Natural killer cell treated with Interleukin-12 subunit alpha and Interleukin-12 subunit beta and Interleukin-15 and Interleukin-18, amount 100 ng/mL, for 72 hours (primary cell): ENCODE data around the gene RACGAP1. TPM values are rescaled to one million over a fixed set of nuclear protein-coding genes. Genes with fewer than 3 reads are reported as not detected.

ENCODE experiments used
- ATAC-seq, 2 donors: fragments of 150-1000 bp; cut with Tn5 transposase in 1 of 2; sonication (Bioruptor Pico), chemical (Tn5 transposase) in 1 of 2; 2 replicates each; pipeline ENCODE4 v1.10.0; 2021
- DNase-seq: peaks from one replicate; pipeline ENCODE4 v3.0.0; 2022; ENCODE audit warnings: low spot score
- H3K27ac Mint-ChIP-seq, 2 donors: 1 replicate in 1 of 2; 2 replicates in 1 of 2; pipeline ENCODE4 v1.8.0; 2022; ENCODE audit warnings: mixed read lengths in 2 of 2, mild to moderate bottlenecking in 1 of 2, moderate library complexity in 1 of 2
- H3K27me3 Mint-ChIP-seq, 2 donors: 1 replicate in 1 of 2; 2 replicates in 1 of 2; pipeline ENCODE4 v1.8.0; 2022; ENCODE audit warnings: mixed read lengths in 2 of 2
- H3K36me3 Mint-ChIP-seq: one replicate; pipeline ENCODE4 v1.8.0; 2022; ENCODE audit warnings: mixed read lengths
- H3K4me1 Mint-ChIP-seq, 2 donors: 1 replicate in 1 of 2; 2 replicates in 1 of 2; pipeline ENCODE4 v1.8.0; 2022; ENCODE audit warnings: low read depth in 2 of 2, mixed read lengths in 2 of 2, mild to moderate bottlenecking in 1 of 2
- H3K4me3 Mint-ChIP-seq: one replicate; pipeline ENCODE4 v1.8.0; 2022; ENCODE audit warnings: mixed read lengths
- H3K9me3 Mint-ChIP-seq: 2 replicates; pipeline ENCODE4 v1.8.0; 2022; ENCODE audit warnings: mixed read lengths
- total RNA-seq, 2 donors: library from RNA; stranded (reverse); gene quantifications; one replicate each; pipeline ENCODE4 v1.2.3, GENCODE V29; 2022

RACGAP1 gene
- total RNA-seq, 2 donors from 2014 or later = 72.2 to 107 TPM

DNA sequence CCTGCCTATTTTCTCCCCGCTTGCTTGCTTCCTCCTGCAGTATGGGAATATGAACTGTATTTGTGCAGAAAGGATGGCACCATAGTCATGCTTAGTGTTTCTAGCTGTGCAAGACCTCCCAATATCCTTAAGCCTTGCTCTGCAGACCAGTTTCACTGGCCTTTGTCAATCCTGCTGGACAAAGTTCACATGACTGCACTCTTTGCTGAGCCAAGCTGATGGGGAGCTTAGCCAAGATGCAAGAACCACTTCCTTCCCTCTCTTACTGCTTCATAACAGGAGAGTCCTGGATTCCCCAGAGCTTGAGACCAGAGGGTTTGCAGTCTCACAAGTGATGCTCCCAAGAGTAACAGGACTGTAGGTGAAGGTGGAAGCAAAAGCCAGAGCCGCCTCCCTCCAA lies 35.9 kb upstream of the RACGAP1 start:
- Mint-ChIP-seq H3K4me3 (no peak overlapping the region), H3K4me1 (peaks cover 16 to 17% of the 10 kb centered on the region in 2 donors), H3K9me3 (no peaks in the 10 kb centered on the region), H3K36me3 (no peaks in the 10 kb centered on the region), H3K27ac (no peak overlapping the region), H3K27me3 (peaks cover 29 to 41% of the 10 kb centered on the region in 2 donors)
- no peak for ATAC-seq
- no peak for DNase-seq

- Mint-ChIP-seq H3K36me3 (no peaks in the 10 kb centered on the region), H3K27ac (no peak overlapping the region), H3K4me1 (peaks cover 22 to 23% of the 10 kb centered on the region in 2 donors), H3K27me3 (peaks cover 35 to 47% of the 10 kb centered on the region in 2 donors), H3K9me3 (no peaks in the 10 kb centered on the region), H3K4me3 (no peak overlapping the region)
- DNase-seq = no peak
- no peak for ATAC-seq
These were observed 34.8 kb upstream of the RACGAP1 start for GRCh38 chr12:50060120-50060468.

GRCh38 chr12:50059440-50060119 lies 34.3 kb upstream of the RACGAP1 start:
- H3K27ac Mint-ChIP-seq = no peak overlapping the region

DNA sequence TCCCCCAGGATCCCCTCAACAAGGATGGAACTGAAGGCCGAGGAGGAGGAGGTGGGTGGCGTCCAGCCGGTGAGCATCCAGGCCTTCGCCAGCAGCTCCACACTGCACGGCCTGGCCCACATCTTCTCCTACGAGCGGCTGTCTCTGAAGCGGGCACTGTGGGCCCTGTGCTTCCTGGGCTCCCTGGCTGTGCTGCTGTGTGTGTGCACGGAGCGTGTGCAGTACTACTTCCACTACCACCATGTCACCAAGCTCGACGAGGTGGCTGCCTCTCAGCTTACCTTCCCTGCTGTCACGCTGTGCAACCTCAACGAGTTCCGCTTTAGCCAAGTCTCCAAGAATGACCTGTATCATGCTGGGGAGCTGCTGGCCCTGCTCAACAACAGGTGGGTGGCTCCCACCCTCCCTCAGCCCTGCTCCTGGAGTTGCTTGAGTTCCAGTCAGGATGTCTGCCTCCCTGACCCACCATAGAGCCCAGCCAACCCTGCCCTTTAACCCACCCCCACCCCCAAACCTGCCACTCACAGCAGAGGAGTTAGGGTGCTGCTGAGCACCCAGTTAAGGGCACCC lies 33.5 kb upstream of the RACGAP1 start:
- H3K36me3 Mint-ChIP-seq = no peaks in the 10 kb centered on the region
- no peak overlapping the region for H3K27ac Mint-ChIP-seq
- no peak for ATAC-seq
- peaks cover 22 to 23% of the 10 kb centered on the region in 2 donors for H3K4me1 Mint-ChIP-seq
- H3K27me3 Mint-ChIP-seq = peaks cover 35 to 45% of the 10 kb centered on the region in 2 donors
- H3K9me3 Mint-ChIP-seq = no peaks in the 10 kb centered on the region
- no peak for DNase-seq
- peak overlapping the region; percentile 58 for H3K4me3 Mint-ChIP-seq

More at GRCh38 chr12:50059440-50060119, 34.3 kb upstream of the RACGAP1 start:
- ATAC-seq (peak; percentile 54 to 59), DNase-seq (no peak)
- Mint-ChIP-seq H3K27me3 (peaks cover 35 to 47% of the 10 kb centered on the region in 2 donors), H3K4me1 (peaks cover 22 to 23% of the 10 kb centered on the region in 2 donors), H3K4me3 (peak overlapping the region; percentile 28), H3K36me3 (no peaks in the 10 kb centered on the region), H3K9me3 (no peaks in the 10 kb centered on the region)

DNA sequence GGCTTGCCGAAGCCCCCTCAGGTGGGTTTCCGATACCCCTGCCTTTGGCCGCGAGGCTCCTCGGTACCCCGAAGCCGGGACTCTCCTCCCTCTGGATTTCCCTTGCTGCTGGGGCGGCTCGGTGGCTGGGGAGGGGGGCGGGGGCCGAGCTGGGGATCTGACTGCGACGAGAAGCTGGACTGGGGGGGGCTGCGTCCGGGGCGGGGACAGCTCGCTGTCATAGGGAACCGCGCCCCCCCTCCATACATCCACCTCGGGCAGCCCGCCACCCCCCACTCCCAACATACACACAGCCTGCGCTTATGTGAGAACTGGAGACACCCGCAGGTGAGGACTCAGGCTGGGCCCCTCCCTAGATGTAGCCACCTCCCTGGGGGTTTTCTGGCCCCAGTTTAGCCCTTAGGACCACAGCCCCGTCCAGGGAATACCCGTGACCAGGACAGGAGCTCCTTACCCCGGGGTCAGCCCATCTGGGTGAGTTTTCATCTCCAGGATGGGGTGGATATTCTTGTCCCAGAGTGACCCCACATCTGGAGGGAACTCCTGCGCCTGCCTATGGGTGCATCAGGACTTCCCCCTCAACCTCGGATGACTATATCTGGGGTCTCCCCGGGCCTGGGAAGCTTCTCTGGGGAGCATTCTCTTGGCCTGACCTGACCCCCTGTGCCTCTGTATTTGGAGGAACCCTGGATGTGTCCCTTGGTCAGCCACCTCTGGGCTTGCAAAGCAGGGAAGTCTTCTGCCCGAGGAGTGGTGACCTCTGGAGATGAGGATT lies 32.8 kb upstream of the RACGAP1 start:
- DNase-seq = no peak
- ATAC-seq = no peak
- no peak overlapping the region for H3K27ac Mint-ChIP-seq
- peaks cover 35 to 42% of the 10 kb centered on the region in 2 donors for H3K27me3 Mint-ChIP-seq
- no peak overlapping the region for H3K4me3 Mint-ChIP-seq
- no peaks in the 10 kb centered on the region for H3K36me3 Mint-ChIP-seq
- no peaks in the 10 kb centered on the region for H3K9me3 Mint-ChIP-seq
- H3K4me1 Mint-ChIP-seq = peaks cover 22 to 23% of the 10 kb centered on the region in 2 donors

GRCh38 chr12:50057000-50057841 lies 31.9 kb upstream of the RACGAP1 start, which contains the start of gene ASIC1:
Gene ASIC1 (plus strand): TSS chr12:50057596. CDS start chr12:50058767, 1,171 bp downstream.
- Mint-ChIP-seq H3K4me1 (peaks cover 22 to 23% of the 10 kb centered on the region in 2 donors), H3K9me3 (no peaks in the 10 kb centered on the region), H3K27ac (no peak within 1 kb of the TSS), H3K27me3 (peaks cover 40 to 49% of the 10 kb centered on the region in 2 donors), H3K36me3 (no peaks in the 10 kb centered on the region), H3K4me3 (peak within 1 kb of the TSS; percentile 96)
- peak; percentile 65 for DNase-seq
- peak; percentile 63 to 68 for ATAC-seq

- Mint-ChIP-seq H3K27me3 (peaks cover 41 to 51% of the 10 kb centered on the region in 2 donors), H3K4me3 (peak overlapping the region; percentile 96), H3K27ac (no peak overlapping the region), H3K36me3 (no peaks in the 10 kb centered on the region), H3K4me1 (peaks cover 22 to 26% of the 10 kb centered on the region in 2 donors), H3K9me3 (no peaks in the 10 kb centered on the region)
- no peak for ATAC-seq
- DNase-seq = no peak
These were observed 31.3 kb upstream of the RACGAP1 start for GRCh38 chr12:50056639-50056976.

- Mint-ChIP-seq H3K27ac (no peak overlapping the region), H3K4me1 (peaks cover 22 to 29% of the 10 kb centered on the region in 2 donors), H3K9me3 (no peaks in the 10 kb centered on the region), H3K4me3 (peak overlapping the region; percentile 96), H3K36me3 (no peaks in the 10 kb centered on the region), H3K27me3 (peaks cover 40 to 47% of the 10 kb centered on the region in 2 donors)
- DNase-seq = no peak
- ATAC-seq = peak in 1 of 2 donors; percentile 53
These were observed 30.7 kb upstream of the RACGAP1 start for GRCh38 chr12:50055831-50056638.

DNA sequence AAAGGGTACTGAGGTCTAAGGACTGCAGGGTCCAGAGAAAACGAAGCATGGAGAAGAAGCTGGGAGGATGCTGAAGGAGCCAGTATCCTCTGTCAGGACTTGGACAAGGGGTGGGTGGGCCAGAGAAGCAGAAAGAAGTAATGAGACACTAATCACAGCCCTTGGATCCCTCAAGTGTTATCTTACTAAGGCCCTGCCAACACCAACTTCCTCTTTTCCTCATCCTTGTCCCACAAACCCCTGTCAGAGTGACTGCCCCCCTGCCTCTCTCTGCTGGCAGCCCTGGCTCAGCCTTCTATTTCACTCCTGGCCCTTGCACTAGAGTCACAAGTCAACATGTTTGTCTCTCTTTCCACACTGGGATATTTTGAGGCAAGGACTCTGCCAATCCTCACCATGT lies 28.3 kb upstream of the RACGAP1 start:
- no peaks in the 10 kb centered on the region for H3K36me3 Mint-ChIP-seq
- peaks cover 40 to 53% of the 10 kb centered on the region in 2 donors for H3K27me3 Mint-ChIP-seq
- ATAC-seq (no peak), DNase-seq (no peak)
- no peak overlapping the region for H3K4me3 Mint-ChIP-seq
- H3K27ac Mint-ChIP-seq = no peak overlapping the region
- peaks cover 15 to 23% of the 10 kb centered on the region in 2 donors for H3K4me1 Mint-ChIP-seq
- no peaks in the 10 kb centered on the region for H3K9me3 Mint-ChIP-seq

DNA sequence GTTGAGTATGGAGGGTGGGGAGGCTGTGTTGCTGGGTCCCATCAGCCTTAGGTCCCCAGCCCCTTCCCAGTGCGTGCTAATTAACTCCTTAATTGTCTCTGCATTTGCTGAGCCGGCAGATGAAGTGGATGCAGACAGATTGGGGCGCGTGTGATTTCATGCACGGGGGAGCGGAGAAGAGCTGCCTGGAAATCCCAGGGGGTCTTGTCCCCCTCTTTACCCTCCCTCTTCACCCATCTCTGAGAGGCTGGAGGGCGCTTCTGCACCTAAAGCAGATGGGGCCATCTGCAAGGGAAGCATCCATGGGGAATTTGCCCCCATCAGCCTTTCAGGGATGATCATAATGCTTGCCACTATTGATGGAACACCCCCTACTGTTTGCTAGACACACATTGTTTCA lies 27.7 kb upstream of the RACGAP1 start:
- Mint-ChIP-seq H3K4me3 (no peak overlapping the region), H3K27me3 (peaks cover 37 to 53% of the 10 kb centered on the region in 2 donors), H3K27ac (no peak overlapping the region), H3K9me3 (no peaks in the 10 kb centered on the region), H3K4me1 (peaks cover 15 to 23% of the 10 kb centered on the region in 2 donors), H3K36me3 (no peaks in the 10 kb centered on the region)
- no peak for DNase-seq
- ATAC-seq = no peak

GRCh38 chr12:50052544-50052943 lies 27.2 kb upstream of the RACGAP1 start:
- ATAC-seq = no peak
- DNase-seq = no peak
- no peak overlapping the region for H3K4me3 Mint-ChIP-seq
- H3K4me1 Mint-ChIP-seq = peaks cover 15 to 23% of the 10 kb centered on the region in 2 donors
- H3K27me3 Mint-ChIP-seq = peaks cover 38 to 57% of the 10 kb centered on the region in 2 donors
- no peak overlapping the region for H3K27ac Mint-ChIP-seq
- no peaks in the 10 kb centered on the region for H3K9me3 Mint-ChIP-seq
- no peaks in the 10 kb centered on the region for H3K36me3 Mint-ChIP-seq

DNA sequence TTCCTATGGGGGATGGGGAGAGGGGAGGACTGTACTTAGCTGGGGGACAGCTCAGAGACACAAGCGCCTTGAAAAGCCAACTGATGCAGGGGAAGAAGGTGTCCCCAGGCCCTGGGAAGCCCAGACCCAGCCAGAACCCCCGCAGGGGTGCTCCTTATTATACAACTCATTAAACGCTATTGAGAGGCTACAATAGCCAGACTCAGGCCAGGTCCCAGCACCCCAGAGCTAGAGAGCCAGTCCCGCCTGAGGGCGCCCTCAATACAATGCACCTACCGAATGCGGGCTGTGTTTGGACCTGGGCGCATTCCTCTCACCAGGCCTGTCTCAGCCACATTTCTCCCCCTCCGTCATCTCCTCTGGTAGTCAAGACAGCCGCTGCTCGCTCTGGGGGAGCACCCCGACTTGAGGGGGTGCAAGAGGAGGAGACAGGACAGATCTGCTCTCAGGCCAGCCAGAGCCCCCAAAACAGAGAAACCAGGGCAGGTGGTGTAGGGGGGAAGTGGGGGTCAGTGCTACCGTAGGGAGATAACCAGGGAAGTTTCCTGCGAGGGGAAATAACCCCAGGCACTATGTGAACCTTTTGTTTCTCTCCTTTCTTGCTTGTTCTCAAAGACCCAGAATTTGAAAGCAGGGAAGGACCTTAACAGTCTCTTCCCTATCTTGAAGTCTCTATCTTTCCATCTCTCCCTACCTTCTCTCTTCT lies 26.0 kb upstream of the RACGAP1 start:
- Mint-ChIP-seq H3K9me3 (no peaks in the 10 kb centered on the region), H3K27me3 (peaks cover 33 to 50% of the 10 kb centered on the region in 2 donors), H3K27ac (no peak overlapping the region), H3K4me3 (no peak overlapping the region), H3K36me3 (no peaks in the 10 kb centered on the region), H3K4me1 (peaks cover 7 to 12% of the 10 kb centered on the region in 2 donors)
- ATAC-seq = peak in 1 of 2 donors; percentile 5
- DNase-seq = no peak
